Activated T-cell treated with anti-CD3 and anti-CD28 coated beads, Interleukin-2, amount 50 U/mL, for 1 hour (primary cell): ENCODE measurements around the gene DNAH10.
"Not testable (repeated sequence)": the region's sequence is repeated elsewhere in the genome, so short reads cannot be mapped to it uniquely, and the experiment has no call there.

Source experiments
- DNase-seq: peaks from one replicate; pipeline ENCODE4 v3.0.0-alpha.2; 2020

DNAH10 gene

GRCh38 chr12:123749355-123749754, 12.7 kb upstream of the DNAH10 start:
- no peak for DNase-seq

GRCh38 chr12:123750159-123750656, 11.9 kb upstream of the DNAH10 start:
- no peak for DNase-seq

GRCh38 chr12:123752046-123752445, 10.1 kb upstream of the DNAH10 start:
- DNase-seq, result no peak

- DNase-seq, result no peak
Observed at GRCh38 chr12:123754041-123754772, 7.9 kb upstream of the DNAH10 start.

GRCh38 chr12:123757561-123757960, 4.5 kb upstream of the DNAH10 start:
- no peak for DNase-seq

- DNase-seq, result no peak
Observed at GRCh38 chr12:123760267-123760938, 1.7 kb upstream of the DNAH10 start.

GRCh38 chr12:123762715-123763052, 583 bp downstream of the DNAH10 start:
- no peak for DNase-seq

GRCh38 chr12:123763093-123763492, 992 bp downstream of the DNAH10 start:
- DNase-seq, result no peak

GRCh38 chr12:123764109-123764508, 2.0 kb downstream of the DNAH10 start:
- DNase-seq, result no peak

GRCh38 chr12:123765504-123766035, 3.5 kb downstream of the DNAH10 start:
- no peak for DNase-seq

- no peak for DNase-seq
Observed at GRCh38 chr12:123767613-123768012, 5.5 kb downstream of the DNAH10 start.

- DNase-seq, result no peak
Observed at GRCh38 chr12:123771261-123771660, 9.2 kb downstream of the DNAH10 start.

GRCh38 chr12:123772074-123772473, 10.0 kb downstream of the DNAH10 start:
- DNase-seq, result no peak

- DNase-seq, result no peak
Observed at GRCh38 chr12:123773375-123773774, 11.3 kb downstream of the DNAH10 start.

- DNase-seq, result no peak
Observed at GRCh38 chr12:123779551-123779950, 17.4 kb downstream of the DNAH10 start.

GRCh38 chr12:123782997-123783792, 21.1 kb downstream of the DNAH10 start:
- no peak for DNase-seq

GRCh38 chr12:123787466-123787865, 25.4 kb downstream of the DNAH10 start:
- no peak for DNase-seq

GRCh38 chr12:123788541-123788940, 26.4 kb downstream of the DNAH10 start:
- DNase-seq, result no peak

GRCh38 chr12:123789422-123789821, 27.3 kb downstream of the DNAH10 start:
- not testable (repeated sequence) for DNase-seq

- no peak for DNase-seq
Observed at GRCh38 chr12:123790905-123791467, 28.9 kb downstream of the DNAH10 start.

GRCh38 chr12:123794027-123794426, 31.9 kb downstream of the DNAH10 start:
- DNase-seq, result no peak

GRCh38 chr12:123798518-123798917, 36.4 kb downstream of the DNAH10 start:
- DNase-seq, result no peak

GRCh38 chr12:123799227-123799626, 37.1 kb downstream of the DNAH10 start:
- DNase-seq, result no peak
